ENCODE data around the gene YPEL2.

GRCh38 chr17:59347975-59348391, 16.5 kb downstream of the YPEL2 start:
- TF ChIP-seq CTCF (IDR thresholded peaks at IDR 0.05; ENCODE audit: poor library complexity) (no peak), EZH2 (IDR thresholded peaks at IDR 0.05; ENCODE audit: borderline replicate concordance) (no peak), EZH2phosphoT487 (IDR thresholded peaks at IDR 0.05; ENCODE audit: low read depth, severe bottlenecking, unreplicated experiment) (no peak)

Data from hepatocyte (in vitro differentiated cells).